ENCODE measurements around the gene SCAMP2. TPM values are rescaled to one million over a fixed set of nuclear protein-coding genes. Genes with fewer than 3 reads are reported as not detected.

The SCAMP2 gene
- total and polyA plus RNA-seq, 4 donors, result 21.7 to 42.5 (median 29.1) TPM

- Histone ChIP-seq H3K27ac (ENCODE audit: low read depth in 1 of 2, low read length in 2 of 2) (no peak overlapping the region), H3K9me3 (ENCODE audit: control insufficient read depth in 4 of 4, low read length in 3 of 4) (no peaks in the 10 kb centered on the region), H3K4me1 (ENCODE audit: control insufficient read depth in 4 of 4, insufficient read depth in 4 of 4, low read length in 3 of 4) (peaks cover 0 to 1% (median 0%) of the 10 kb centered on the region in 4 donors), H3K36me3 (ENCODE audit: control insufficient read depth in 4 of 4, insufficient read depth in 3 of 4, low read depth in 1 of 4, low read length in 3 of 4) (no peaks in the 10 kb centered on the region), H3K4me3 (ENCODE audit: low read depth in 1 of 3, low read length in 3 of 3) (no peak overlapping the region), H3K9ac (ENCODE audit: low read depth in 1 of 2, low read length in 2 of 2) (no peak overlapping the region), H3K27me3 (ENCODE audit: control insufficient read depth in 4 of 4, insufficient read depth in 4 of 4, low read length in 3 of 4) (peaks cover 0 to 3% (median 1%) of the 10 kb centered on the region in 4 donors)
- 65% methylated on average over 5 of the region's 5 CpGs for WGBS
- DNase-seq (ENCODE audit: low spot score), result no peak
- TF ChIP-seq SP1 (IDR thresholded peaks at IDR 0.05), result no peak
- TF ChIP-seq REST (IDR thresholded peaks at IDR 0.05), result no peak
- no peak for TF ChIP-seq ZBTB33 (IDR thresholded peaks at IDR 0.05)
- TF ChIP-seq FOXA1 (IDR thresholded peaks at IDR 0.05), result no peak
- no peak for TF ChIP-seq RAD21 (IDR thresholded peaks at IDR 0.05)
- TF ChIP-seq ATF3 (IDR thresholded peaks at IDR 0.05), result no peak
- TF ChIP-seq TAF1 (conservative IDR thresholded peaks at IDR 0.05), result no peak
- no peak for TF ChIP-seq RXRA (IDR thresholded peaks at IDR 0.05)
- TF ChIP-seq JUND (IDR thresholded peaks at IDR 0.05), result no peak
- TF ChIP-seq GABPA (IDR thresholded peaks at IDR 0.05 in 1 of 2, conservative IDR thresholded peaks at IDR 0.05 in 1 of 2), result no peak
- TF ChIP-seq EGR1 (IDR thresholded peaks at IDR 0.05; ENCODE audit: low read depth in 2 of 2), result no peak
- TF ChIP-seq MAX (IDR thresholded peaks at IDR 0.05), result no peak
- no peak for TF ChIP-seq HNF4G (IDR thresholded peaks at IDR 0.05)
- TF ChIP-seq YY1 (IDR thresholded peaks at IDR 0.05), result no peak
- no peak for TF ChIP-seq FOXA2 (IDR thresholded peaks at IDR 0.05)
- TF ChIP-seq CTCF (IDR thresholded peaks at IDR 0.05; ENCODE audit: low read depth, low read length, missing input control), result no peak
- TF ChIP-seq NR2F2 (IDR thresholded peaks at IDR 0.05), result no peak
- TF ChIP-seq HNF4A (conservative IDR thresholded peaks at IDR 0.05), result no peak
Observed at GRCh38 chr15:74830868-74831267, 42.3 kb downstream of the SCAMP2 start.

All from liver (tissue), 9 donors.